GM18502 (cell line): Measurements from ENCODE around the gene RNF32.
"Not testable (repeated sequence)": the region's sequence is repeated elsewhere in the genome, so short reads cannot be mapped to it uniquely, and the experiment has no call there.

Experiments
- ATAC-seq: cut with Tn5 transposase; IDR thresholded peaks from one replicate; pipeline ENCODE4 v1.9.1; 2021; ENCODE audit warnings: mild to moderate bottlenecking; ENCODE audit not compliant: unreplicated experiment, poor library complexity

RNF32 gene

DNA sequence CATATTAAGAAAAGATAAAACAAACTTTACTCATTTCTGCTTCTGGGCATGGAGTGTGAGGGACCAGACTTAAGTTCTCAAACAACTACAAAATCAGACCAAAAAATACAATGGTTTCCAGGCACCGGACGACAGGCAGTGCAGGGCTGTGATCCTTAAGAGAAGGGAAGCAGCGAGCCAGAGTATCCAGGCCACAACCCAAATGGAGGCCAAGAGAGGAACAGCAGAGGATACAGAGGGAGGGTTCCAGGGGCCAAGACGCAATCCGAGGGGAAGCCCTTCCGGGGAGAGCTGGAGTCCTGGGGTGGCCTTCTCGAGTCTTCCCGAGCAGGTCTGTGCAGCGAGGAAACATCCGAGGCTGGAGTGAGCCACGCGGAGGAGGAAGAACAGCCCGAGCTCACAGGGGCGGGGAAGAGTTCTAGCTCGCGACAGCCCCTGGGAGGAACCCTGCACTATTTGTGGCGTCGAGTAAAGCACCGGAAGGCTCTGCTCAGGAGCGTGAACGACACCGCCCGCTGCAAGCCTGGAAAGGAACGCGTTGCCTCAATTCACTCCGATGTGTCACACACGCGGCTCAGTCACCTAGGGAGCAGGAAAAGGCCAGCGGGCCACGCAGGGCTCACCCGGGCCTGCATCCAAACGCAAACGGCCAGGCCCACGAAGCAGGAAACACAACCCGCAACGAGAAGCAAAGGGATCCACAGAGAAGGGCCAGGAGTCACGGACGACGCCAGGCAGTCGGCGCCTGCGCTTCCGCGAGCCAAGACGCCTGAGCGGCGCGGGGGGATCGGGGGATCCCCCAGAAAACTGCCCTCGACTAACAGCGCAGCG lies 933 bp upstream of the RNF32 start:
- ATAC-seq = no peak

GRCh38 chr7:156640949-156641485 lies 443 bp downstream of the RNF32 start:
- peak; percentile 62 for ATAC-seq

DNA sequence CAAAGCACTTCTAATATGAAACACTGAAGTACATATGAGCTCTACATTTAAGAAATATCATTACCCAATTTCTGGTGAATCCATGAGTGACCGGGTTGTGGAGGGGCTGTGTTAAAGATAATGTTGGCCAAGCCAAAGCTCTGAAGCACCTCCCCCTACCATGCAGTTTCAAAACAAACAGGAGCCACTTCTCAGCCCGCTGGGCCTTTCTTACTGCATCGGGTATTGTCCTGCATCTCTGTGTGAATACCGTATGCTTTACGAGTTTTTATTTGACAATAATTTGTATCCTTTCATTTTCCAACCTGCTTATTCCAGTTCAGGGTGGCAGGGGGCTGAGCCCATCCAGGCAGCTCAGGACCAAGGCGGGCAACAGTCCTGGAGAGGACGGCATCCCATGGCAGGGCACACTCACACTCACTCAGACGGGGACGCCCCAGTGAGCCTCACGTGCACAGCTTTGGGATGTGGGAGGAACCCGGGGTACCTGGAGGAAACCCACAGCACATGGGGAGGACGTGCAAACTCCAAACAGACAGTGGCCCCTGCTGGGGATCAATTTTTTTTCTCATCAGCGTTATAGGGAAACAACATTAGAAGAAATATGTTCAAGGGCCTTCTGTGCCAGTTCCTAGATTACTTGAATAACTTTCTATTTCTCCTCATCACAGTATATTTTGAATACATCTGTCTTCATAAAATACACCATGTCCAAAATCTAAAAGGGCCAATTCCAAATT lies 1.9 kb downstream of the RNF32 start:
- no peak for ATAC-seq

- ATAC-seq = not testable (repeated sequence)
Measured at GRCh38 chr7:156647330-156647729, 6.8 kb downstream of the RNF32 start.

GRCh38 chr7:156650042-156650441 lies 9.5 kb downstream of the RNF32 start:
- ATAC-seq = no peak

DNA sequence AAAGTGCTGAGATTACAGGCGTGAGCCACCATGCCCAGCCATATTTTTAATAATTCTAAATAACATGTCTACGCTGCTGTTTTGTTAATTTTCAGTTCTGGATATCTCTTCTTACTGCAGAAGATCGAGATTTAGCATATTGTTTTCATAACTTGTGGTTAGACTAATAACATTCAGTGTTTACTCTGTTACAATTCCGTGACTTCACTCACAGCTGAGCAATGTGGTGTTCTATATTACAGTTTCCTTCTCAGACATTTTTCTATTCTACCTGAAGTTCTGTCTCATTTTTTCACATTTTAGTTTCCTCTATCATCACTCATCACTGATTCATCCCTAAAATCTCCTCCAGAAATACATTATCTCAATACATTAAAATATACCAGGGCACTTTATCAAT lies 10.9 kb downstream of the RNF32 start:
- no peak for ATAC-seq

GRCh38 chr7:156652886-156653568 lies 12.5 kb downstream of the RNF32 start:
- ATAC-seq = no peak

DNA sequence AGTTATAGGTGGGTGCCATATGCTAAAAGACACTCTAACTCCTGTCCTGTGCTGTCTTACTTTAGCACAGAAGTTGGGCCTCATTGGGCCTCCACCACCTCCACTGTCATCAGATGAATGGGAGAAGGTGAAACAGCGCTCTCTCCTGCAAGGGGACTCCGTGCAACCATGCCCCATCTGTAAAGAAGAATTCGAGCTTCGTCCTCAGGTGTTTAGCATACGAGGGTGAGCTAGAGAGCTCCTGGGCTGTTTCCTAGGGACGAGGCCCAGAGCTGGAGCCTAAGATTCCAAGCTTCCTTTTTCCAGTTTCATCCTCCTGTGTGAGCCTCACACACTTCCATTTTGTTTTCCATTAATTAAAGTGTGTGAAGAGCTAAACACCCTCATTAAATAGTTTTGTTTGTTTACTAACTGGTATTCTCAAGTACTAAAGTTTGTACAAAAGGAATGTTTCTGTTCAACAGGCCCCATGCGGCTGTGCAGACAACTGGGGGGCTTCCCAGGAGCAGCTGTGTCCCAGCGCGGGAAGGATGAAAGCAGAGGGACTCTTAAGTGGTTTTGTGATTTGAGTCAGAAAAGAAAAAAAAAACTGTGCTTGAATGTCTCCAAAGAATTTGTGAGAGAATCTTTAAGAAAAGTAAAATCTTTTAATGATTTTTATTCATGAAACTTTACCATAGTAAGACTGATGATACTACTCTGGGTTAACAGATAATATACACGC lies 14.1 kb downstream of the RNF32 start:
- ATAC-seq = no peak

- ATAC-seq = no peak
Measured at GRCh38 chr7:156655251-156655650, 14.7 kb downstream of the RNF32 start.

- ATAC-seq = no peak
Measured at GRCh38 chr7:156655983-156656382, 15.4 kb downstream of the RNF32 start.

DNA sequence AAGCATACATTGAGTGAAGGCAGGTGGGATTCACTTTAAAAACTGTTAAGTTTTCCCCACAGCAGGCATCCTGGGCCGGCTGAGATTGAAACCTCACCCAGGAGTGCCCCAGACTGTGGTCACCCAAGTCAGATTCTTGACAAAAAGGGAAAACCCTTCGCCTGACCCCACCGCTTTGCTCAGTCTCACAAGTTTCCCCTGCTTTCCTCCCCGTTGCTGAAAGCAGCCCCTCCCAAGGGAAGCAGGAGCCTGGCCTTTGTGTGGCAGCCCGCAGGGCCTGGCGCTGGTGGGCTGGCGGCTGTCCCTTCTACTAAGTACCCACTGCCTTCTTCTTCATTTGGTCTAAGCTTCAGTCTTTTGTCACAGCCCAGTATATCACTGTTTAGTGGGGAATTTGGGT lies 16.0 kb downstream of the RNF32 start:
- no peak for ATAC-seq

- no peak for ATAC-seq
Measured at GRCh38 chr7:156657681-156658080, 17.1 kb downstream of the RNF32 start.

GRCh38 chr7:156659203-156659602 lies 18.6 kb downstream of the RNF32 start:
- no peak for ATAC-seq

- ATAC-seq = no peak
Measured at GRCh38 chr7:156659961-156660360, 19.4 kb downstream of the RNF32 start.

DNA sequence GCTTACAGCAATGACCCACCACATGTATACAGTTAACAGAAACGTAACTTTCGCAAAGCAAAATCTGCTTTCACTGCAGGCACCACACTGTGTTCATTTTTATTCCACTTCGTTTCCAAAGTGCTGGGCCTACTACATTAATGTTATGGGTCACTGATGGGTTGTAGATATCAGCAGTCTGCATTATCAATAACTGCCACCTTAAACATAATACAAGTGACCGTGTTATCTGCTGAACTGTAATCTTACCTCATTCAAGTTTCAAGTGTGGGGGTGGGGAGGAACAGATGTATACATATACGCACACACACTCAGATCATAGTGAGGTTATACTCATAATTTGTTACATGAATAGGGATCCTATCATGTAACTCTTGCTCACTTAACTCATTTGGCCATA lies 21.1 kb downstream of the RNF32 start:
- ATAC-seq = no peak

- ATAC-seq = no peak
Measured at GRCh38 chr7:156662277-156662676, 21.7 kb downstream of the RNF32 start.

DNA sequence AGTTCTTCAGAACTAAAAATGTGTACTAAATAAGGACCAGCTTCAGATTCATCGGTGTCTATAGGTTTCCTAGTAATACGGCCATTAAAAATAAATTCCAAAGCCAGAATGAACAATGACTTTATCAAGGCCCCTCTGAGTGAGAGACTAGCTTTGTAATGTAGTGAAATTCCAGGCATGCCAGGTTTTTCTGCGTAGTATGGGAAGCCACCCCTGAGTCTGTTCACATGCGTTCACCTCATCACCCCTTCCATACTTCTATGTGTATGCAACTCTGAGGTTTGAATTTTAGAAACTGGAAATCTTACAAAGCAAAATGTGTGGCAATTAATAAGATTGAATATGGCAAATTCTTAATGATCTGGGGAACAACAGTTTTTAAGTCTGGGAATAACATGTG lies 24.5 kb downstream of the RNF32 start:
- no peak for ATAC-seq

DNA sequence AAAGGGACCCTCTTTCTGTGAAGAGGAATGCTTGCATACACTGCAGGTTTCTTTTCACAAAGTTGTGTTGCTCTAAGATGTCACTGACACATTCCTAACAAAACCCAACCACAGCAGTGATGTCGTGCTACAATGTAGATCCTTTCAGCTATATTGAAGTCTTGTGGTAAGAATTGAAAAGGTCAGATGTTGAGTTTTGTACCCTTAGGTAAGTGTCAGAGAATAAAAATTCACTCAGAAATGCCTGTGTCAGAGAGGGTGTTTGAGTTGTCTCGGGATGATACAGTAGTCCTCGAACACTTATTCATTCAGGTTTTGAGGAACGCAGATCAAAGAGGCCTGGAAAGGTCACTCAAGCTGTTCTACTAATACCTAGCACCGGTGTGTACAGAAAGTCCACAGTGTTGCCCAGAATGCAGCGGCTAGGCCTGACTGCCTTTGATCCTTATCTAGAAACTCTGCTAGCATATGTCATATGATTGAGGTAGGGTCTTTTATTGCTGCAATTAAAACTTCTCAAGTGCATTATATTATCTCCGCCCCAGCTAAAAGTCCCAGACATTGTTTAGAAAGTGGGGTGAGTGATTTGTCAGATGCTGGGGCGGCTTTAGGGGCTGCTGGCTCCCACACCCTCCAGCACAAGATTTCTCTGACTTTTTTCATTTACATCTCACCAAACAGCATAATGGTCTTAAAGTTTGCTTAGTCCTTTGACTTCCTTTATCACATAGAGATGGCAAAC lies 26.0 kb downstream of the RNF32 start:
- ATAC-seq = no peak

- no peak for ATAC-seq
Measured at GRCh38 chr7:156667110-156667426, 26.5 kb downstream of the RNF32 start.
